Measurements from ENCODE around the gene CNEP1R1.

DNA sequence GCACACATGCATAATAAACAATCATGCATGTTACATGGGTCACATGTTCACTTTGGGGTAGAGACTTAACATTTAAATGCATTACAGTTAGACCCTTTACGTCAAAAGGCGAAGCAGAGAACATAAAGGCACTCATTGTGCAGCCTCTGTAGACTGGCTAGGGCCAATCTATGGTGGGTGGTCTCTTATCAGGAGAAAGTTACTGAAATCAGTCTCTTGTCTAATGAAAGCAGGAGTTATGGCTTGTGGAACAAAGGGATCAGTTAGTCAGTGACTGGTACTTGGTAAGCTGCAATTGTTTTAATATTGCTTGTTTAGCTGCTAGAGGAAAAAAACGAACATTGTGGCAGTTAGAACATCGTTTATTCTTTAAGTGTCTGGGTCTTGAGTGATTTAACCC lies 1.4 kb upstream of the CNEP1R1 start:
- TF ChIP-seq, protein P1, sequence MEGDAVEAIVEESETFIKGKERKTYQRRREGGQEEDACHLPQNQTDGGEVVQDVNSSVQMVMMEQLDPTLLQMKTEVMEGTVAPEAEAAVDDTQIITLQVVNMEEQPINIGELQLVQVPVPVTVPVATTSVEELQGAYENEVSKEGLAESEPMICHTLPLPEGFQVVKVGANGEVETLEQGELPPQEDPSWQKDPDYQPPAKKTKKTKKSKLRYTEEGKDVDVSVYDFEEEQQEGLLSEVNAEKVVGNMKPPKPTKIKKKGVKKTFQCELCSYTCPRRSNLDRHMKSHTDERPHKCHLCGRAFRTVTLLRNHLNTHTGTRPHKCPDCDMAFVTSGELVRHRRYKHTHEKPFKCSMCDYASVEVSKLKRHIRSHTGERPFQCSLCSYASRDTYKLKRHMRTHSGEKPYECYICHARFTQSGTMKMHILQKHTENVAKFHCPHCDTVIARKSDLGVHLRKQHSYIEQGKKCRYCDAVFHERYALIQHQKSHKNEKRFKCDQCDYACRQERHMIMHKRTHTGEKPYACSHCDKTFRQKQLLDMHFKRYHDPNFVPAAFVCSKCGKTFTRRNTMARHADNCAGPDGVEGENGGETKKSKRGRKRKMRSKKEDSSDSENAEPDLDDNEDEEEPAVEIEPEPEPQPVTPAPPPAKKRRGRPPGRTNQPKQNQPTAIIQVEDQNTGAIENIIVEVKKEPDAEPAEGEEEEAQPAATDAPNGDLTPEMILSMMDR (conservative IDR thresholded peaks at IDR 0.05; ENCODE audit: low read depth, low read length), result no peak
- no peak for TF ChIP-seq POLR2A (IDR thresholded peaks at IDR 0.05; ENCODE audit: low read depth, low read length)
- no peak for TF ChIP-seq RAD21 (IDR thresholded peaks at IDR 0.05; ENCODE audit: low read length)
- TF ChIP-seq, protein P2, sequence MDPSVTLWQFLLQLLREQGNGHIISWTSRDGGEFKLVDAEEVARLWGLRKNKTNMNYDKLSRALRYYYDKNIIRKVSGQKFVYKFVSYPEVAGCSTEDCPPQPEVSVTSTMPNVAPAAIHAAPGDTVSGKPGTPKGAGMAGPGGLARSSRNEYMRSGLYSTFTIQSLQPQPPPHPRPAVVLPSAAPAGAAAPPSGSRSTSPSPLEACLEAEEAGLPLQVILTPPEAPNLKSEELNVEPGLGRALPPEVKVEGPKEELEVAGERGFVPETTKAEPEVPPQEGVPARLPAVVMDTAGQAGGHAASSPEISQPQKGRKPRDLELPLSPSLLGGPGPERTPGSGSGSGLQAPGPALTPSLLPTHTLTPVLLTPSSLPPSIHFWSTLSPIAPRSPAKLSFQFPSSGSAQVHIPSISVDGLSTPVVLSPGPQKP (IDR thresholded peaks at IDR 0.05; ENCODE audit: borderline replicate concordance, low read depth, low read length), result no peak
- no peak for TF ChIP-seq RCOR1 (IDR thresholded peaks at IDR 0.05; ENCODE audit: insufficient replicate concordance, low read length)
- TF ChIP-seq MAFK (IDR thresholded peaks at IDR 0.05; ENCODE audit: low read depth, low read length), result no peak
- TF ChIP-seq MAZ (IDR thresholded peaks at IDR 0.05; ENCODE audit: borderline replicate concordance, low read depth, low read length), result no peak
- TF ChIP-seq CHD1 (IDR thresholded peaks at IDR 0.05; ENCODE audit: low read depth, low read length), result no peak
- TF ChIP-seq BHLHE40 (IDR thresholded peaks at IDR 0.05; ENCODE audit: low read depth, low read length), result no peak
- no peak for TF ChIP-seq FOS (IDR thresholded peaks at IDR 0.05; ENCODE audit: low read depth, low read length)
- no peak for TF ChIP-seq MXI1 (IDR thresholded peaks at IDR 0.05; ENCODE audit: borderline replicate concordance, low read depth, low read length)
- no peak for TF ChIP-seq CEBPB (IDR thresholded peaks at IDR 0.05; ENCODE audit: low read depth, low read length)
- TF ChIP-seq RFX5 (IDR thresholded peaks at IDR 0.05; ENCODE audit: low read depth, low read length), result no peak
